ENCODE data around the gene LBX2. TPM values are rescaled to one million over a fixed set of nuclear protein-coding genes. Genes with fewer than 3 reads are reported as not detected.
"Not testable (repeated sequence)": the region's sequence is repeated elsewhere in the genome, so short reads cannot be mapped to it uniquely, and the experiment has no call there.

LBX2 gene
- total RNA-seq, 1 experiment from 2014 or later = 1.9 TPM

GRCh38 chr2:74488643-74489481, 10.5 kb downstream of the LBX2 start:
- DNase-seq (ENCODE audit: extremely low read depth, low read depth) = no peak

GRCh38 chr2:74486141-74486540, 13.3 kb downstream of the LBX2 start:
- DNase-seq (ENCODE audit: extremely low read depth, low read depth) = no peak

GRCh38 chr2:74483675-74484164, 15.7 kb downstream of the LBX2 start:
- not testable (repeated sequence) for DNase-seq (ENCODE audit: extremely low read depth, low read depth)

DNA sequence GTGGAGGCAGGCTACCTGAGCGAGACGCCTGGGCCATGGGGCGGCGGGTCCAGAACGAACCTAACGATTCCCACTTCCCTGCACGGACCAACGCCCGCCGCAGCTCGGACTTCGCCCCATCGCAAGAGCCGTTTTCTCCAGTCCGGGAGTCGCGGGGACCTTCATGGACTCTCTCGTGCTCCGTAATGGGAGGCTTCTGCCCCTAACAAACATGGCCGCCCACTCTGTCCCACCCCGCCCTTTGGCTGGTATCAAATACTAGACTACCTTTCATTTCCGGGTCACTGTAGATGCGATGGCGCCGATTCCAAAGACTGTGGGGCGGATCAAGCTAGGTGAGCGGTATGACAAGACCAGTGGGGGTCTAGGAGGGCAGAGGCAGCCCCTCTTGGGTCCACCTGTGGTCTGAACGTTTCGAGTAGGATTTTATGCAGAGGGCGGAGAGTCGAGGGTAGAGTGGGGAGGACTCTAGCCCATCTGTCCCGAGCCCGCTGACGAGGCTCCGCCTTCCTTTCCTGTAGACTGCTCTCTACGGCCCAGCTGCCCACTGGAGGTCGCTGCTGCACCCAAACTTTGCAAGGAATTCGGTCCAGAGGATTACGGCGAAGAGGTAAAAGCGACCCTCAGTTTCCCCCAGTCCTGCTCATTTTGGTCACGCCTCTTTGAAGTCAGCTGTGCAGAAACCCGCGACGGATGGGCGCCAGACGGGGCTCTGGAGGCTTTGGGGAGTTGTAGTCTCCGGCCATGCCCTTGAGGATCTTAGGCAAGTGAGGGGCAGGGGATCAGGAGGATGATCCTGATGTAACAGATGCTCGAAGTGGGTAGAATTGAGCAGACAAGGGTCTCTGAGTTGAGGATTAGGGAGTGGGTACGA, 16.4 kb downstream of the LBX2 start, which contains the start of the genes CCDC142 and TTC31:
CCDC142 (minus strand) TSS at position 198 of the 874 bp plus-strand sequence; CDS start at position 37, 161 bp downstream.
TTC31 (plus strand) TSS at position 281 of the 874 bp plus-strand sequence; CDS start at position 296, 15 bp downstream.
- peak; percentile 94 for DNase-seq (ENCODE audit: extremely low read depth, low read depth)

DNA sequence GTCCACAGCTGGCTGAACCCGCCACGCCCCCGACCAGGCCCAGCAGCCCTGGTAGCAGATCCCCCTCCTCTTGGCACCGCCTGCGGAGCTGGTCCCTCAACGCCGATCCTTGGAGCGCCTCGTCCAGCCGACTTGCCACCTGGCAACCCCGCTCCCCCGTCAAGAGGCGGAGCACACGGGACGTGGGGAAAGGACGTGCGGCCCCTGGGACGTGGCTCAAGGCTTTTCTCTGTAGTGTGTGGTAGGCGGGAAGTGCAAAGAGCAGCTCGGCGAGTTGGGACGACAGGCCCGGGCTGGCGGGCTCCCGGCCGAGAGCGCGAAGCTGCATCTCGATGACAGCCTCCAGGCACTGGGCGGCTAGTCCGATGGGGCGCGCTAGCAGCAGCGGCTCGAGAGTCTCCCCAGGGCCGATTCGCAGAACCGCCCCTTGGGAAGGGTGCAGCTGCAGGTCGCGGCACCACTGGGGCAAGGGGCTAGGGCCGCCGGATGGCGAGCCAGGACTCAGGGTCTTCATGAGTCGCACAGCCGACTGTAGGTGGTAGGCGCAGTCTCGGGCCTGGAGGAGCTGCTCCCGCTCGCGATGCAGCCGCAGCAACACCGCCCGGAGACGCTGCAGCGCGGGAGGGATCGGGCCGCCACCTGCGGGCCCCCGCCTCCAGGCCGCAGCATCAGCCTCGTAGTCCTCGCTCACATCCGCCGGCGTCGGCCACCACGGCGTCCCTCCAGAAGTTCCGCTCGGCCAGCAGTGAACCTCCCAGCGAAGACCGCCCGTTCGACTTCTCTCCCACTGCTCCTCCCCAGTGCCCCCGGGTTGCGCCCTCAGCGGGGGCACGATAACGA, 17.2 kb downstream of the LBX2 start:
- DNase-seq (ENCODE audit: extremely low read depth, low read depth) = no peak

DNA sequence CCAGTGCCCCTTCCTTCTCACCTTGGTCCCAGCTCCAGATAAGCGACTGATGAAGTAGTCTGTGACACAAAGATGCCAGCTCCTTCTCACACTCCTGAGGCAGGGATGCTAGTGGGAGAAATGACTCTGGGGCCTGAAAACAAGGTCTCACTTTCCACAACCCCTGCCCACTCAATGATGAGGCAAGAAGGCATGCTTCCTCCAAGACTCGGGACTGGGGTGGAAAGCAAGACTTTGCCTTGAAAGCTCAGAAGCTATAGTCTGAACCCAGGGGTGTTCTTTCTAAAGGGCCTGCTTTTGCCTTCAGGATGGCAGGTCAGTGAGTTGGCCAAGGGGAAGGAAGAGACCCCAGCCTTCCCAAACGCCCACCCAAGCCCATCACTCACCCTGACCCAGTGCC, 18.0 kb downstream of the LBX2 start:
- no peak for DNase-seq (ENCODE audit: extremely low read depth, low read depth)

DNA sequence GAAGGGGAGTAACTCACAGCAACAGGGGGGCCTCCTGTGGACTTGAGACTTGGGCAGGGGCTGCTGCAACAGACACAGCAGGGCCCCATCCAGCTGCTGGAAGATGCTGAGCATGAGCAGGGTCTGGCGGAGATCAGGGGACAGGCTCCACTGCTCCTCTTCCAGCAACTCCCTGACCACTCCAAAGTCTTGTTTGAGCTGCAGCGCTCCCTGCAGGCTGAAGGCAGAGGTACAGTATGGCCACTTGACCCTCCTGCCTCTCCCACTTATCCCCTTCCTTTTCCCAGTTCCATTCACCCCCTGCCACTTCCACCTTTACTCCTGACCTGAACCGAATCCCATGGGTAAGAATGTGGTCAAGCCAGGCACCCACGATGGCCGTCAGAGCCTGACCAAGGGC, 24.5 kb downstream of the LBX2 start:
- no peak for DNase-seq (ENCODE audit: extremely low read depth, low read depth)

GRCh38 chr2:74474481-74474880, 24.9 kb downstream of the LBX2 start:
- DNase-seq (ENCODE audit: extremely low read depth, low read depth) = no peak

- no peak for DNase-seq (ENCODE audit: extremely low read depth, low read depth)
These were observed 26.5 kb downstream of the LBX2 start for GRCh38 chr2:74472945-74473258.

GRCh38 chr2:74472086-74472944, 27.1 kb downstream of the LBX2 start, which contains the start of gene MRPL53:
TSS of gene MRPL53 (minus strand) at chr2:74472680. CDS start at chr2:74472660, 20 bp downstream.
- DNase-seq (ENCODE audit: extremely low read depth, low read depth) = peak; percentile 91

GRCh38 chr2:74471332-74472065, 27.9 kb downstream of the LBX2 start:
- no peak for DNase-seq (ENCODE audit: extremely low read depth, low read depth)

GRCh38 chr2:74470742-74471141, 28.7 kb downstream of the LBX2 start:
- not testable (repeated sequence) for DNase-seq (ENCODE audit: extremely low read depth, low read depth)

- DNase-seq (ENCODE audit: extremely low read depth, low read depth) = no peak
These were observed 35.0 kb downstream of the LBX2 start for GRCh38 chr2:74464406-74464805.

- DNase-seq (ENCODE audit: extremely low read depth, low read depth) = no peak
These were observed 36.7 kb downstream of the LBX2 start for GRCh38 chr2:74462786-74463105.

- no peak for DNase-seq (ENCODE audit: extremely low read depth, low read depth)
These were observed 37.2 kb downstream of the LBX2 start for GRCh38 chr2:74462054-74462785.

- no peak for DNase-seq (ENCODE audit: extremely low read depth, low read depth)
These were observed 38.0 kb downstream of the LBX2 start for GRCh38 chr2:74461187-74462053.

DNA sequence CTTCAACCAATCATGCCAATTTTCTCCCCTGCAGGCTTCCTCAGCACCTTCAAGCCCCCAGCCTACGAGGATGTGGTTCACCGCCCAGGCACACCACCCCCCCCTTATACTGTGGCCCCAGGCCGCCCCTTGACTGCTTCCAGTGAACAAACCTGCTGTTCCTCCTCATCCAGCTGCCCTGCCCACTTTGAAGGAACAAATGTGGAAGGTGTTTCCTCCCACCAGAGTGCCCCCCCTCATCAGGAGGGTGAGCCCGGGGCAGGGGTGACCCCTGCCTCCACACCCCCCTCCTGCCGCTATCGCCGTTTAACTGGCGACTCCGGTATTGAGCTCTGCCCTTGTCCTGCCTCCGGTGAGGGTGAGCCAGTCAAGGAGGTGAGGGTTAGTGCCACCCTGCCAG, 39.2 kb downstream of the LBX2 start:
- DNase-seq (ENCODE audit: extremely low read depth, low read depth) = not testable (repeated sequence)
